Nucleus accumbens (tissue), 56 donors: ENCODE data around the gene FNBP1.
"Not testable (repeated sequence)": the region's sequence is repeated elsewhere in the genome, so short reads cannot be mapped to it uniquely, and the experiment has no call there.

ENCODE experiments used
- DNase-seq, 56 donors: peaks; one replicate each; lab custom pipeline; 2025; lab: John Stamatoyannopoulos, UW

Gene FNBP1

DNA sequence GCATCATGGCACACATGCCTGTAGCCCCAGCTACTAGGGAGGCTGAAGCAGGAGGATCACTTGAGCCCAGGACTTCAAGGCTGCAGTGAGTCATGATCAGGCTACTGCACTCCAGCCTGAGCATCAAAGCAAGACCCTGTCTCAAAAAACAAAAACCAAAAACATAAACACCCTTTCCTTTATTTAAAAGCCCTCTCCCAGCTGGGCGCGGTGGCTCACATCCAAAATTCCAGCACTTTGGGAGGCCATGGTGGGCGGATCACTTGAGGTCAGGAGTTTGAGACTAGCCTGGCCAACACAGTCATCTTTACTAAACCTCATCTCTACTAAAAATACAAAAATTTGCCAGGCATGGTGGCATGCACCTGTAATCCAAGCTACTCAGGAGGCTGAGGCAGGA, 45.3 kb downstream of the FNBP1 start:
- not testable (repeated sequence) for DNase-seq

DNA sequence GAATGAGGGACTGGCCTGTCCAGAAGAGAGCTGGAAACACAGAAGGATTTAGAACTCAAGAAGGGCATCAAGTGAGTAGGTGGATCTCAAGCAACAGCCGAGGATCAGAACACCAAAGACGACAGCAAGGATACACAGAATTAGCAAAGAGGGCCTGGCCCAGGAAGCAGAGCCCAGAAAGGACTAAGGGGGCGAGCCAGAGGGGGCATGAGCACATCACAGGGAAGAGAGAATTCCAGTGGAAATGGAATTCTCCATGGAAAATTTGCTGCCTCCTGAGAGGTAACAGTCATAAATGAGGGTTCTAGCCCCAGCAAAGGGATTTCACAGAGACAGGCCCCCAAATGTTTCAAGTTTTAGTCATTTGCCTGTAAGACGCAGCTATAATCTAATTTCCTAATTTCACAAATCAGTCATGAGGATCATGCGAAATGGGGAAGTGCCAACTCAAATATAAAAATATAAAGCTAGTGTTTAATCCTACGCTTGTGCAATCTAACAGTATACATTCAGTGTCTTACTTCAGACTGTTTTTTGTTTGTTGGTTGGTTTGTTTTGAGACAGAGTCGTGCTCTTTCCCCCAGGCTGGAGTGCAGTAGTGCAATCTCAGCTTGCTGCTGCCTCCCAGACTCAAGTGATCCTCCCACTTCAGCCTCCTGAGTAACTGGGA, 46.7 kb downstream of the FNBP1 start:
- no peak for DNase-seq

DNA sequence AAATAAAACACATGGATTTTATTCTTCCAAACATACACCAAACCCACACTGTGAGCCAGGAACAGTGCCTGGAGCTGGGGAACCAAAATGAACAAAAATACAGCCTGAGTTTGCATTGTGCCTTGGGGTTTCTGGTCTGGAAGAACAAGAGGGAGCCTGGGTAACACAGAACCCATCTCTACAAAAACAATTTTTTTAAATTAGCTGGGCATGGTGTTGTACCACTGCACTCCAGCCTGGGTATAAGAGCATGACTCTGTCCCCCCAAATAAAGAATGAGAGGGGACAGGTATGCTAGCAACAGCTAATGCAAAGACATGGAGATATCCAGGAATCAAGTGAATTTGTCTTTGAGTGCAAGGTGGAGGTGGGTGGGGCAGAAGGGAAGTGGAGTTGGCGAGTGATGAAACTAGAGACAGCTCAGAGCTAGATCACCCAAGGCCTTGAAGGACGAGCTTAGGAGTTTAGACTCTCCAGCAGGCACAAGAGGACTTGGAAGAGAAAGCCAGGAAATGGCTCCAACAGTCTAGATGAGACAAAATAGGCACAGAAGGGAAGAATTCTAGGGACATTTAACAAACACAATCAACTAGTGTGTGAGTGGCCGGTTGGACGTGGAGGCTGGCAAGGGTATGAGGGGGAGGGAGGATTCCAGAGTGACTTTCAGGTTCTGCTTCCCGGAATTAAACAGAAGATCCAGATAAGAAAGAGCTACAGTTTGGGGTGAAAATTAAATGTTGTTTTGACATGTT, 47.4 kb downstream of the FNBP1 start:
- peak in 6 of 56 donors; percentile 9 to 19 (median 14) for DNase-seq

DNA sequence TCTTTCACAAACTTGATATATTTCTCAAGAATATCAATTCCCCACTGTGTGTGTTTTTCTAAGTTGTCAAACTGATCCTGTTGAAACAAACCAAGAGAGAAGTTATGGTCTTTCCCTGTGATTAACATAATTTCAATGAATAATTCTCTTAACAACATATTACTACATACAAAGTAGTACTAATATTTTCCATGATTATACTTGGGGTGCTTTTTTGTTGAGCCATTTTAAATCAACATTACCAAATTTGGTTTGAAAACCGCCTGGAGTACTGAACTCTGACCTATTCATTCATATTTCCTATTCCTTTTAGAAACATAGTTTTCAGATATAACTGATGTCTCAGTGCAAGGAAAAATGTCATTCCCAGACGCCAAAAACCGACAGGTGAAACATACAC, 48.1 kb downstream of the FNBP1 start:
- no peak for DNase-seq

DNA sequence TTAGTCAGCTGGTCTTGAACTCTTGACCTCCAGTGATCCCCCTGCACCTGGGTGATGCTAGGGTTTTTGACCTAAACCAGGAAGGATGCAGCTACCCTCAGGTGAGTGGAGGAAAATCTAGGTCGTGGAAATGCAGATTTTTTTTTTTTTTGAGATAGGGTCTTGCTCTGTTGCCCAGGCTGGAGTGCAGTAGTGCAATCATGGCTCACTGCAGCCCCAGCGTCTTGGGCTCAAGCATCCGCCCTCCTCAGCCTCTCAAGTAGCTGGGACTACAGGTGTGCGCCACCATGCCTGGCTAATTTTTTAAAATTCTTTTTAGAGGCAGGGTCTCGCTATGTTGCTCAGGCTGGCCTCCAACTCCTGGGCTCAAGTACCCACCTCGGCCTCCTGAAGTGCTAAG, 51.9 kb downstream of the FNBP1 start:
- DNase-seq, result not testable (repeated sequence)

DNA sequence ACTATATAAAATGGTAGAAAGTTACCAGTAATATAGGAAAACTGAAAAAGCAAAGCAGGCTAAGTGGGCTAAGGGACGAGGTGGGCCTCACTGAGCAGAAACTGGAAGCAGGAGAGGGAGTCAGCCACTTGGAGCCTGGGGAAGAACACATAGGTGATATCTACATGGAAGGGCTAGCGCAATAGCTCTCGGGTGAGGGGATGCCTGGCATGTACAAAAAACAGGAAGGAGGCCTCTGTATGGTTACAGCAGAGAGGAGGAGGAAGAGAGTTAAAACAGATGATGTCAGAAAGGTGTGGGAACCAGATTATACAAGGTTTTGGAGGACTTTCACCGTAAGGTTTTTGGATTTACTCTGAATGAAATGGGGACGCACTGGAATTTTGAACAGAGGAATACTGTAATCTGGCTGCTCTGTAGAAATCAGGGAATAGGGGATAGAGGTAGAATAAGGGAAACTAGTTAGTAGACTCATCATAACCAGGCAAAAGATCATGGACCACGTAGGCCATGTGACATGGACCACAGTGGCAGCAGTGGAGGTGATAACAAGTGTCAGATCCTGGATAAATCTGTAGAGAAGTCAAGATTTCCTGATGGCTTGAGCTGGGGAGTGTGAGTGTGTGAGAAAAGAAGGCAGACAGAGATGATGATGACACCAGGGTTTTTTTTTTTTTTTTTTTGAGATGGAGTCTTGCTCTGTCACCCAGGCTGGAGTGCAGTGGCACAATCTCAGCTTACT, 52.5 kb downstream of the FNBP1 start:
- DNase-seq, result no peak

DNA sequence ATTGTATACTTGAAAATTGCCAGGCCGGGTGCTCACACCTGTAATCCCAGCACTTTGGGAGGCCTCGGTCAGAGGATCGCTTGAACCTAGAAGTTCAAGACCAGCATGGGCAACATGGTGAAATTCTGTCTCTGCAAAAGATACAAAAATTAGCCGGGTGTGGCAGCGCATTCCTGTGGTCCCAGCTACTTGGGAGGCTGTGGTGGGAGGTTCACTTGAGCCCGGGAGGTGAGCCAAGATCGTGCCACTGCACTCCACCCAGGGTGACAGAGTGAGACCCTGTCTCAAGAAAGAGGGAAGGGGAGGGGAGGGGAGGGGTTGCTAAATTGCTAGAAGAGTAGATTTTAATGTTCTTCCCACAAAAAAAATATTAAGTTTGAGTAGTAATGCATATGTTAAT, 53.2 kb downstream of the FNBP1 start:
- no peak for DNase-seq

DNA sequence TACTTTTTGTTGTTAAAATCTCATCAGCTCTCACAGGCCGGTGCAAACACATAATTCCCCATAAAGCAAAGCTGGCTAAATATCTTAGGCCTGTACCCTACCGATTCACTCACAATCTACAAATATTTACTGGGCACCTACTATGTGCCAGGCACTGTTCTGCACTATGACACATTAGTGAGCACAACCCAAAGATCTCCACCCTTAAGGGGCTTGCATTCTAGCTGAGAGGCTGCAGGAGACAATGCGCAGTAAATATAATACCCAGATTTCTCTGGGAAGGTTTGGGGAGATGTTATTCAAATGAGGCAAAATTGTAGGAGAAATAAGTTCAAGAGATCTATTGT, 53.7 kb downstream of the FNBP1 start:
- no peak for DNase-seq

DNA sequence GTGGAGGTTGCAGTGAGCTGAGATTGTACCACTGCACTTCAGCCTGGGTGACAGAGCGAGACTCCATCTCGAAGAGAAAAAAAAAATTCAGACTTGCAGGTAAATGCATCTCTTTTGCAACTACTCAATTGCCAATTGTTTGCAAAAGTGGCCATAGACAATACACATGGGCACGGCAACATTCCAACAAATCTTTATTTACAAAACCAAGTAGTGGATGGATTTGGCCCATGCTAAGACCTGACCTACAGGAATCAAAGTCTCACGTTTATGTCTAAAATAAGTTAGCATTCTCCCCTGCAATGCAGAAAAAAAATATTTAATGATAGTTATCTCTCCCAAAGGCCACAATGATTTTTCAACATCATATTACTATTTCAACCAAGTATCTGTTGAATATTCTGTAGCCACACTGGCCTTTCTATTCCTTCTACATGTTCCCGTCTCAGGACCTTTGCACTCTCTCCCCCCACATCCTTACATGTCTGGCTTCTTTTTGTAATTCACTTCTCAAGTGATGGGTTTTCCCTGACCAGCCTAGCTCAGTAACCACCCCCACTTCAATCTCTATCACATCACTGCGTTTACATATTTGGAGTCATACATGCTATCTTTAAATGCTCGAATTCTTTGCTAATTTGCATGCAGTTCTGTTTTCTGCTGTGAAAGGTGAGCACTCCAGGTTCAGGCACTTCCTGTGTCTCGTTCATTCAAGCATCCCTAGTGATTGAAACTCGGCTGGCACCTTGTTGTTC, 54.2 kb downstream of the FNBP1 start:
- no peak for DNase-seq

DNA sequence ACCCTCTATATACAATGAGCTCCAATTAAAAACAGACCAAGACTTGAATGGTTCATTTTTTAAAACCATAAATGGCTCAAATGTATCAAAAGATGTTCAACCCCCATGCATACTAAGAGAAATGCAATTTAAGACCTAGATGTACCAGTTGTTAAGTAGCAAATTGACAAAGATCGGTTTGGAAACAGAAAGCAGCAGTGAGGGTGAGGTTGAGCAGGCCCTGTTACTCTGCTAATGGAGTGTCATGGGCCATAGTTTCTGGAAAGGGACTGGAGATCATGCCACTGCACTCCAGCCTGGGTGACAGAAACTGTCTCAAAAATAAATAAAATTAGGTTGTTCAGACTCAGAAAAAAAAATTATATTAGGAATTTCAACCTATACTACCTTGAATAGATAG, 55.0 kb downstream of the FNBP1 start:
- no peak for DNase-seq

DNA sequence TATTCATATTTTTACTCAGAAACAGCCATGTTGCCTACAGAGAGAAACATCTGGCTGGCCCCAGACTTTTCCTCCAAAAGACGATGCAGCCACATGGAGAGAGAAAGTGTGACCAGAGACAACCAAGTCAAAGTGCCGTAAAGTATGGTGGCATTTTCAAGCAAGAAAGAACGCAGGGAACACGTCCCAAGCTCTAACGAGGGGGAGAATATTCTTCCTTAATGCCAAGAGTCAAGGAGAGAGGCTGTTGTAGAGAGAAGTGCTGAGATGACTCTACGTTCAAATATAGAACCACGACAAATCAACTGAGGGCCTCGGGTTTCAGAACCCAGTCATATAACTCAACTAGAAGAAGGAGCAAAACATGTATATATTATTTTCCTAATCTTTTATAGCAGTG, 55.9 kb downstream of the FNBP1 start:
- DNase-seq, result no peak

DNA sequence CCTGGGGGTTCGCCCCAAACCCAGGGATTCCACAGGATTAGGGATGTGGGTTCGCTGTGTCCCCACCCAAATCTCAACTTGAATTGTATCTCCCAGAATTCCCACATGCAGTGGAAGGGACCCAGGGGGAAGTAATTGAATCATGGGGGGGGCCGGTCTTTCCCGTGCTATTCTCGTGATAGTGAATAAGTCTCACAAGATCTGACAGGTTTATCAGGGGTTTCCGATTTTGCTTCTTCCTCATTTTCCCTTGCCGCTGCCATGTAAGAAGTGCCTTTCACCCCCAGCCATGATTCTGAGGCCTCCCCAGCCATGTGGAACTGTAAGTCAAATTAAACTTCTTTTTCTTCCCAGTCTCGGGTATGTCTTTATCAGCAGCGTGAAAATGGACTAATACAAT, 58.4 kb downstream of the FNBP1 start:
- DNase-seq, result not testable (repeated sequence)

DNA sequence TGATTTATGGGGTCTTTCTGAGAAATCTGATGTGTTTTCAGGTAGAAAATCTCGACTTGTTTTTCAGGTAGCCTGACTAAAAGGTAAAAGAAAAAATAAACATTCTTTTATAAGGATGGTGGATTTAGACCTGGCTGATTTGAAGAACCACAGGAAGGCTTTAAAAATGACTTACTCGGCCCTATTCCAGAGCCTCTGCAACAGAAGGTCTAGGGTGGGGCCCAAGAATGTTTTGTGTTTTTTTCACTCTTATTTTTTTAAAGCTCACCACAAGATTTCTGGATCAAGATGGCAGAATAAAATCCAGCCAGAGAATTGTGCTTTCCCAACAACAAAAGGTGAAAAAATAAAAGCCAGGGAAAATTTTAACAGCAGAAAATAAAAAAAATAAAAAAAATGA, 59.1 kb downstream of the FNBP1 start:
- DNase-seq, result no peak

DNA sequence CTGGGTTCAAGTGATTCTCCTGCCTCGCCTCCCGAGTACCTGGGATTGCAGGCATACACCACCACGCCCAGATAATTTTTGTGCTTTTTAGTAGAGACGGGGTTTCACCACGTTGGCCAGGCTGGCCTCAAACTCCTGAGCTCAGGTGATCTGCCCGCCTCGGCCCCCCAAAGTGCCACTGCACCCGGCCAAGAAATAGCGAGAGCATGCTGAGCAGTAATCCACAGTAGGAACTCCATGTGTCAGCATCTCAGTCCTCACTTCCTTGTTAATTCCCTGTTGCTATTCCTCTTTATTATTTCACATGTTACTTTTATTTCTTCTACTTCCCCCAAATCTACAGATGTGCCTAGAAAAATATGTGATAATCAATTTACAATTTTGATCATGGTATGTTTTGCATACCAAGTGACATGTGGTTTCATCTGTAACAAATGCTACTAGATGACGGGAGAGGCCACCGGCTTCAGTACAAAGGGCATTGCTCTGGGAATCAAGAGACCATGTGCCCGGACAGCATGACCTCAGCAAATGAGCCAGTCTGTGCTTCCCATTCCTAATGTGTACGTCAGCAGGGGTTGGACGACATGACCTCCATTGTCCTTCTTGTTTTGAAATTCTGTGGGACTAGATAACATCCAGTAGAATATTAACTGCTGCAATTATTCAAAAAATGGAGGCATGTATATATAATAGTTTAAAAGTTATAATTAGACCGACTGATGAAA, 61.6 kb downstream of the FNBP1 start:
- DNase-seq, result peak in 41 of 56 donors; percentile 9 to 83 (median 51)

DNA sequence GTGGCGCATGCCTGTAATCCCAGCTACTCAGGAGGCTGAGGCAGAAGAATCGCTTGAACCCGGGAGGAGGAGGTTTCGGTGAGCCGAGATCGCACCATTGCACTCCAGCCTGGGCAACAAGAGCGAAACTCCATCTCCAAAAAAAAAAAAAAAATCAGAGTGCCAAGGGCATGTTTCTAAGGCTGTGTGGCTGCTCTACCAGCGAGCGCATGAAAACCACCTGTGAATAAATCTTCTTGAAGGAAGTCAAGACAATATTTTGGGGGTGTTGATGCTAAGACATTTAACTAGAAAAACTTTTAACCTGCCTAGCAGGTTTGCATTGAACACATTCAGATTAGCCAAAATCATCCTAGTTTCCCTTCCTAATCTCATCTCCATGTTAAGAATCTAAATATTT, 62.8 kb downstream of the FNBP1 start:
- DNase-seq, result not testable (repeated sequence)

DNA sequence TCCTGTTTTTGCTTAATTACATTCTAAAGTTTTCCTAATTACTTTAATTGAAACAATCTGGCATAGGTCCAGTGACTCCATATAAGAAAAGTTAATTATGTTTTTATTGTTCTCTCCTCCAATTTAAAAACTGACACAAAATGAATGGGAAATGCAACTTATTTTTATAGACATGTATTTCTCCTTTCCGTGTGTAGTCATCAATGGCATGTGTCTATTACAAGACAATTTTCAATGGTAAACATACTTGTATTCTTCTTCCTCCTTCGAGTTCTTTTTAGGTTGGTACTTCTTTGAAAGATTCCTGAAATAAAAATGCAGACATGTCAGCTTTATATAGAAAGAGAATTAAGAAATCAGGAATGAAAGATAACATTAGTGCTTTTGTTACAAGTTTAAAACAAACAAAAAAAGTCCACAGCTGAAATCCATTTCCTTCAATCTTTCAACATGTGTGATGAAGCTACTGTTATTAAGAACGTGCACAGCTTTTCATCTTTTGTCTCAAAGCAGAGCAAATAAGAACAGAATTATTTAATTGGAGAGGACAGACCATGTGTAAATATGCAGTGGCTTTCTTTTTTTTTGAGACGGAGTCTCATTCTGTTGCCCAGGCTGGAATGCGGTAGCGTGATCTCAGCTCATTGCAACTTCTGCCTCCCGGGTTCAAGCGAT, 63.8 kb downstream of the FNBP1 start:
- DNase-seq, result no peak

DNA sequence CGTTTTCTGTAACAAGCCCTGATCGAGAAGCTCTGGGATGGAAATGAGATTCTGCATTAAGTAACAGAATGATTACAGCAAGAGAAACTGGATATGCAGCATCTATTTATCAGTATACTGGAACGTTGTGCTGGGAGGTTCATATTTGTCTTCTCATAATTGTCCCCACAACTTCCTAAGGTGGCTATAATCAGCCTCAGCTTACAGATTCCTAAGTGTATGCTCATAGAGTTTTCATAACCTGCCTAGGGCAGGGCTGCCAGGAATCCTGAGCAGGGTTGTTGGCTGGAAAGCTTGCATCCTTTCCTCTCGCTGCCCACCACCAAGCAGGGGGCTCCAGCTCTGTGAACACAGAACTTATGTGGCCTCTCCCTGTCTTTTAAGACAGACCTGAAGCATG, 70.2 kb downstream of the FNBP1 start:
- DNase-seq, result no peak

DNA sequence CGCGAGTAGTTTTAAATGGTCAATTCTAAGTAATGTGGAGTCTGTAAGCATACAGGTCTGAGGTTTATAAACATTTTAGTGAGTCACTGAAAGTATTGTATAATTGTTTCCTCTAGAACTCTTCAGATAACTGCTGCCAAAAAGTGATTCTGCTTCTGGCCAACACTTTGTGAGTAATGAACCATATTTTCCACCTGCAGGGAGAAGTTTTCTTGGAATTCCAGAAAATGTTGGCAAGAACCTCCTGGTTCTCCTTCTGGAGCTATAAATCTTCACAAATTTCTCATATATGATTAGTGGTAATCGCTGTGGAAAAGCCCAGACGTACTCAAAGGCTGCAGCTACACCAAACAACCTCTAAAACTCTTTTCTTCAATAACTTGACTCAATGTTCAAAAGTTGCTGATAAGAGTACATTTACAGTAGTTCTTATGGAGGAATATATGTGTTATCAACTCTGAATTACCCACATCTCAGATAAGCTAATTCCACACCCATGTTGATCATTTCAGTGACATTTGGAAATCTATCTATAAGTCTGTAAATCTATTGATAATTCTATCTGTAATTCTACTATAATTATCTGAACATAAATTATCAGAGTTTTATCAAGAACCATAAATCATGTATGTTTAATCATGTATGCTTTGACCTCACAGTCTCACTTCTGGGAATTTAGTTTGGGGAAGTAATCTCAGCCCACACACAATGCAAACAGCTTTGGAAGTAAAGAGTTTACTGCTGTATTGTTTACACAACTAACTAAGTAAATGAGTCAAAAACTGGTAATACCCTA, 74.1 kb downstream of the FNBP1 start:
- no peak for DNase-seq
